Measurements from ENCODE around the gene NDUFB1. TPM values are rescaled to one million over a fixed set of nuclear protein-coding genes. Genes with fewer than 3 reads are reported as not detected.

Gene NDUFB1
- 89.4 and 277 TPM in 2 replicates for polyA plus RNA-seq (2014; cell fraction: cytosol; rRNA removed)
- polyA plus RNA-seq (2014; cell fraction: nucleus; rRNA removed): 141 and 182 TPM in 2 replicates

DNA sequence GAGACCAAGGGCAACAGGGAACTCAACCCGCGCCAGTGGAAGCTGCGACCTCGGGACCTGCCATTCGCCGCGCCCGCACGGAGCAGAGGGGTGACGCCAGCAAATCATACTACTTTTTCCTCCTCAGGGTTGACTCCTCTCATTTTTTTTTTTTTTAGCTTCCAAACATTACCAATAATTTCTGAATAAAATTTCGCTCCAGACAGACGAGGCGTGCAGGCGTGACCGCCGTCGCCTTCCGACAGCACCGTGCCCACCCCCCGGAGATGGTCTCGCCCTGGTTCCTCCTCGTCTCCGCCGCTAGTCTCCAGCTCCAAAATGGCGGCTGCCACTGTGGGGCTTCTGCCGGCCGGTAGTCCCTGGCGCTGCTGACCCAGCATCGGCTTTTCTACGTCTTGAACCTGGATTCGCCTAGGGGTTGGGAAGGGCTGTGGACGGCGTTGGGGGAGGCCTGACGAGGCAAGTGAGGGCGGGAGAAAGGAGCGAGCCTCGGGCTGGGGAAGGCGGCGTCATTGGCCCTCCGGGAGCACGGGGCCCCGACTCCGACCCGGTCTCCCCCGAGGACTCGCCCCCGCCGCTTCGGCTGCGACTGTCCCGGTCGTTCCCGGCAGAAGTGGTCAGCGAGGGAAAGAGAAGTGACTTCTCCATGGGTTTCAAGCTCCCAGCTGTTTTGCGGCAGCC is at the start of gene NDUFB1, which contains the start of gene CPSF2:
Gene NDUFB1, minus strand, starts transcription at position 37 of the 681 bp plus-strand sequence. CDS start 4,069 bp downstream, outside the sequence.
Gene CPSF2, plus strand, starts transcription at position 300 of the 681 bp plus-strand sequence. CDS start 9,016 bp downstream, outside the sequence.
- peak; percentile 64 for DNase-seq (ENCODE audit: low spot score)

DNA sequence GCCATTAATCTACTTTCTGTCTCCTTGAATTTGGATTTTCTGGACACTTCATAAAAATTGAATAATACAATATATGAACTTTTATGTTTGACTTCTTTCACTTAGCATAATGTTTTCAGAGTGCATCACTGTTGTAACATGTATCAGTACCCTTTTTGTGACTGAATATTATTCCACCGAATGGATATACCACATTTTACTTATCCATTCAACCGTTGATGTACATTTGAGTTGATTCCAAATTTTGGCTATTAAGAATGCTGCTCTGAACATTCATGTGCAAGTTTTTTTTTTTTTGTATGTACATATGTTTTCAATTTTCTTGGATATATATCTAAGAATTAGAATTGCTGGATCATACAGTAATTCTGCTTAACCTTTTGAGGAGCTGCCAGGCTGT is 43.5 kb upstream of the NDUFB1 start:
- DNase-seq (ENCODE audit: low spot score): no peak

DNA sequence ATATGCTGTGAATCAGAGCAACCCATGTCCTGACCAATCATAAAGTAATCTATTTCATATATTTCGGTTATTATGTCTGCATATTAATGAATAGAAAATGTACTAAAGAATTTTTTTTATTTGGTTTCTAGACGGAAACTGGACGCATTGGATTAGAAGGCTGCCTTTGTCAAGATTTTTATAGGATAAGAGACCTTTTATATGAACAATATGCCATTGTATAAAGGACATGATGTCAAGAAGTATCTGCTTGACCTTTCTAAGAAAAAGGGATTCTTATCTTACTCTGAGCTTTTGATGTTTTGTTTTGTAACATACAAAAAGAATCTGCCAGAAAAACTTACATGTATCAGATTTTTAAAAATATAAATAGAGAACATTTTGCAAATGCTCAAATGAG is 40.0 kb upstream of the NDUFB1 start:
- no peak for DNase-seq (ENCODE audit: low spot score)

DNA sequence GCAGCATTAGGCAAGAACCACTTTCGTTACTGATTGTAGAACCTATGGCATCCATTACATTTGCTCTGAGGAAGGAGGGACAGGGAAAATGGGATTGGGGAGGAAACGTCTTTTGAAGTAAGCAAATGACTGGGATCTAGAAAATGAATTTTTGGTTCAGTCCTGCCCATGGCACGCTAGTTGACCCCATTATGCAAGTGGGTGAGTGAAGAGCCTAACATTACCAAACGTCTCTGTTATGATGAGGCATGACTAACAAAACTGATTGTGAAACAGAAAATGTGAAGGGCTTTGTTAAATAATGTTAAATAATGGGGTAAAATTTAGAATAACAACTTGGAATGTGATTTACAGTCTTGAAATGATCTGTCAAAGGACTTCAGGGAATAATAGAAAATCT is 39.1 kb upstream of the NDUFB1 start:
- DNase-seq (ENCODE audit: low spot score): no peak

DNA sequence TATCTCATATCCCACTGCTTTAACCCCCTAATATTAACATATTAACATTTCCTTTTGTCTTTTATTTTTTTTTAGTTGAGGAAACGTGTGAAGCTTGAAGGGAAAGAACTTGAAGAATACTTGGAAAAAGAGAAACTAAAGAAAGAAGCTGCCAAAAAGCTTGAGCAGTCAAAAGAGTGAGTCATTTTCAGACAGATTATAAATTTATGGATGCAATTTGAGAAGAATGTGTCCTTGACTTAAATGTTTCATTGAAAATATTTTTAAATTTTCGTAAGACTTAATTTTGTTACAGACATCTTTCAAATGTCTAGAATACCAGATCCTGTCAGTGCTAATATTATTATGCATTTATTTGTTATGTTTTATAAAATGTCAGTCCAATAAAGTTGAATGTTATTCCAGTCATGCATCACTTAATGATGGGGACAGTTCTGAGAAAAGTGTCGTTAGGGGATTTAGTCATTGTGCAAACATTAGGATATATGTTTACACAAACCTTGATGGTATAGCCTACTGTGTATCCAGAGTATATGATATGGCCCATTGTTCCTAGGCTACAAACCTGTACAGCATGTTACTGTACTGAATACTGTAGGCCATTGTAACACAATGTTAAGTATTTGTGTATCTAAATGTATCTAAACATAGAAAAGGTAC is 32.9 kb upstream of the NDUFB1 start:
- no peak for DNase-seq (ENCODE audit: low spot score)

DNA sequence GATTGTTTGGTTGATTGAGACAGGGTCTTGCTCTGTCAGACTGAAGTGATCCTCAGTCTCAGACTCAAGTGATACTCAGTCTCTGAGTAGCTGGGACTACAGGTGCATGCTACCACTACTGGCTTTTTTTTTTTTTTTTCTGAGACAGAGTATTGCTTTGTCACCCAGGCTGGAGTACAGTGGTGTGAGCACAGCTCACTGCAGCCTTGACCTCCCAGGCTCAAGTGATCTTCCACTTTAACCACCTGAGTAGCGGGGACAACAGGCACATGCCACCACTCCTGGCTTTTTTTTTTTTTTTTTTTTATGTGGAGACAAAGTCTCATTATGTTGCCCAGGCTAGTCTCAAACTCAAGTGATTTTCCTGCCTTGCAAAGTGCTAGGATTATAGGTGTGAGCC is 32.1 kb upstream of the NDUFB1 start:
- no peak for DNase-seq (ENCODE audit: low spot score)

DNA sequence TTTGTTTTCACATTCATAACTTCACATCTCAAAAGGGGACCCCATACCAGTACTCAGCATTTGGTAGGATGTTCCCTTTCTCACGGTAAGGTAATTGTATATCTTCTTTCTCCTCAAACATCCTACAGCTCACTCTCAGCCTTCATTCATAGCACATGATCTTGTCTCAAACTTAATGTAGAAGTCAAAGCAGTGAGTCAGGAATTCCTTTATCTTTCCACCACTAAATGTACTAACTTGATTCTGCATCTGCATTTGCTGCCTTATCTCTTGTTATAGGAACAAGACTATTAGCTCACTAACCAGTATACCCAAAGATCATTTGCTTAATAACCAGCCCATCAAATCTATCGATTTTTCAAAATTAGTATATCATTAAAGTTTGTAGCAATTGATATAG is 23.2 kb upstream of the NDUFB1 start:
- DNase-seq (ENCODE audit: low spot score): no peak

DNA sequence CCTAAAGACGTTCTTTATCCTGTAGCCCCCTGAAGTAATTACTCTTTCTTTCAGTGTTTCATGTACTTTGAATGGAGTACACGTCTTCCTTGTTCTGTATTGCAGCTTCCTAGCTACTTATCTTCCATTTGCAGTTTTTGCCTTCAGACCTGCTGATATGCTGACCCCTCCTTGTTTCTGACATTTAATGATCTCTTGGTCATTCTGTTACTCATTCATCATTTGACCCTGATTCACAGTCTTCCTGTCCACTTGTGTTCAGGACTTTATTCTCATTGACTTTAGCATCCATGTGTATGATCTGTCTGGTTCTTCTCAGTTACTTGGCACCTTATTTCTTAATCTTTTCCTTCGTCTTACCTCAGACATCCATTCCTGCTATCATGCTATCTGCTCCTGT is 22.5 kb upstream of the NDUFB1 start:
- DNase-seq (ENCODE audit: low spot score): no peak

DNA sequence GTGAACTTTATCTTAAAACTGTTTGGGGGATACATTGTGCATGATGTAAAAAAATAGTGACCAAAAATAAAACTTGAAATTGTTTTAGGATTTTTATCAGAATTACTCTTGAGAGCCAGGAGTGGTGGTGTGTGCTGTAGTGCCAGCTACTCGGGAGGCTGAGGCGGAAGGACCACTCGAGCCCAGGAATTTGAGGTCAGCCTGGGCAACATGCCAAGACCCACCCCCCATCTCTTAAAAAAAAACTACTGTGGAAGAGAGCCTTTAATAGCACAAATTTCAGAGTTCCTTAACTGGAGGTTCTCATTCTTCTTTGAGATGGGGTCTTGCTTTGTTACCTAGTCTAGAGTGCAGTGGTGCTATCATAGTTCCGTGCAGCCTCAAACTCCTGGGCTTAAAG is 21.8 kb upstream of the NDUFB1 start:
- no peak for DNase-seq (ENCODE audit: low spot score)

DNA sequence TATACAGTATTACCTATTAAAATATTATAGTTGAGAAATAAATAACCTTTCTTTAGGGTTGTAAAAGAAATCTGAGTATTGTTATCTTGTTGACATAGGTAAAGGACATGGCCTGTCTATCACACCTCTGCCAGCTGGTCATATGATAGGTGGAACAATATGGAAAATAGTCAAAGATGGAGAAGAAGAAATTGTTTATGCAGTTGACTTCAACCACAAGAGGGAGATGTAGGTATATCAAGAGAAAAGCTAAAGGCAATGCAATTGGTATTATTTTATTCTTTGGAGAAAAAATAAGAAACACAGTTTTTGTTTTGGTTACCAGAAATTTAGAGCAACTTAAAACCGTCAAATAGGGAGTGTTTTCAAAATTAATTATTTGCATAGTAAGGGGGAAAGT is 13.8 kb upstream of the NDUFB1 start:
- DNase-seq (ENCODE audit: low spot score): no peak

DNA sequence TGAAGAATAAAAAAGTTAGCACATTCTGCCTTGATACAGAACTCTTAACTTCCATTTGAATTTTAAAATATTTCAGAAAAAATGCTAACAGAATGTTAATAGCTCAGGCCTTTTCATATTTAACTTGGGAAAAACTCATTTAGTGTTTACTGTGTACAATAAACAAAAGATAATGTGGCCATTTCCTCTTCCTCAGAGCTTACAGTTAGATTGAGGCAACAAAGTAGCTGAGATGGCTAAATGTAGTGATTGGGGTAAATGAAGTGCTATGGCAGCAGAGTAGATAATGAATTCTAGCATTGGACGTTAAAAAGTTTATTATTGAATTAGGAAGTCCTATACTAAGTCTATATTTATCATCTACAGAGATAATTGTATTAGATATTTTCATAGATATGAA is 12.9 kb upstream of the NDUFB1 start:
- no peak for DNase-seq (ENCODE audit: low spot score)

DNA sequence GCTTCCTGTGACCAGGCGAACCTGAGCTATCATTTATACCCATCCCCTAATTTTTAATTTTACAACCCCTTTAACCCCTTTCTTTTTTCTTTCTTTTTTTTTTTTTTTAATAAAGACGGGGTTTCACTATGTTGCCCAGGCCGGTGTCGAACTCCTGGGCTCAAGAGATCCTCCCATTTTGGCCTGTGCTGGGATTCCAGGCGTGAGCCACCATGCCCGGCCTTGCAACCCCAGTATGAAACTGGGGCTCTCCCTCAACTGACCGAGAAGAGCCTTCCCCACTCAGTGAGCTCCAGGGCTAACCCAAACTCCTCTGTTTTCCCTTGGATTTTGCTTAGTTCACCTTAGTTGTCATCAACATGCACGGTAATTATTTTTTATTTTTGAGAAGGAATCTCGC is 1.3 kb upstream of the NDUFB1 start:
- DNase-seq (ENCODE audit: low spot score): no peak

DNA sequence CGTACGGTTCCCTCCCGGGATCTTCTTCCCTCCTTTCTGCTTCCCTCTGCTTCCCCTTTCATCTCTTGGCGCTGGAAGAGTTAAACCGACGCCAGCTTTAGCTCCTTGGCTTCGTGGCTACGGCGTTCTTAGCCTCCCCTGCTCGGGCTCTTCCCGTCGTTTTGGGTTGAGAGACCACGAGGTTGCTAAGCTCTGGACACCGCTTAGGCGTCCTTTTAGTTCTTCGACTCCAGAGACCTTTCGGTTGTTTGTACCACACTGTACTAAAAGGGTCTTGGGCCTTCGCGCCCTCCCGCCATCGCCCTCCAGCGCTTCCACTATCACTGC is 808 bp upstream of the NDUFB1 start:
- peak; percentile 16 for DNase-seq (ENCODE audit: low spot score)

DNA sequence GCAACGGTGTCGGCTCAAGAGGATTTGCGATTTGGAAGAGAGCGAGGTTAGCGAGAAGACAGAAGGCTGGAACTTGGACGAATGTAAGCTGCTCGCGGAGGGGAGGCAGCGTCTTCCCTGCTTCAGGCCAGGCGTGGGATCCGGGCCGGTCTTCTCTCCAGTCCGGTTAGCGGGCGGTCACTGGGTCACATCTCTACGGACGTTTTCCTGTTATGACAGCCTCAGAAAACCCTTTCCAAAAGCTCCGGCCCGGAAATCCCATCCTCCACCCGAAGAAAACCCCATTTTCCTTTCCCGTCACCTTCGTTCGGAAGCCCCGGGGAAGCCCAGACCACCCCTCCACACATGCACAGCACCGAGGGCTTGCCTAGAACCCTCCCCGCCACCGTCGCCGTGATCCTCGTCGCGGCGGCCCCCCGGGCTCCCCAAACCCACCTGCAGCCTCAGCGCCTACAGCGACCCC is 268 bp downstream of the NDUFB1 start:
- peak; percentile 3 for DNase-seq (ENCODE audit: low spot score)

DNA sequence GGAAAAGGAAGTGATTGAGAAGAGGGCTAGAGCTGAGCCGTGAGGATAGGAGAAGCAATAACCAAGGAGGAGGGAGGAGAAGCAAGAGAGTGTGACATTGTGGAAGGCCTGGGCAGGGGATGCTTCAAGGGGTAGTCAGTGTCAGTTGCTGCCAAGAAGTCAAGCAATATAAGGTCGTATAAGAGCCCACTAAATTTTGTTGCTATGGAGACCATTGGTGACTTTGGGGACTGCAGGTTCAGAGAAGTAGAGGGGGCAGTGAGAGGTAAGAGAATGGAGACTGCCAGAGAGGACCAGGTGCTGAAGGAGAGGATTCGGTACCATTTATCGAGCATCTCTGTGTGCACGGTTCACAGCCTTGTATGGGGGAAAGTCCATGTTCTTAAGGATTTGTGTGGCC is 12.0 kb downstream of the NDUFB1 start:
- DNase-seq (ENCODE audit: low spot score): no peak

DNA sequence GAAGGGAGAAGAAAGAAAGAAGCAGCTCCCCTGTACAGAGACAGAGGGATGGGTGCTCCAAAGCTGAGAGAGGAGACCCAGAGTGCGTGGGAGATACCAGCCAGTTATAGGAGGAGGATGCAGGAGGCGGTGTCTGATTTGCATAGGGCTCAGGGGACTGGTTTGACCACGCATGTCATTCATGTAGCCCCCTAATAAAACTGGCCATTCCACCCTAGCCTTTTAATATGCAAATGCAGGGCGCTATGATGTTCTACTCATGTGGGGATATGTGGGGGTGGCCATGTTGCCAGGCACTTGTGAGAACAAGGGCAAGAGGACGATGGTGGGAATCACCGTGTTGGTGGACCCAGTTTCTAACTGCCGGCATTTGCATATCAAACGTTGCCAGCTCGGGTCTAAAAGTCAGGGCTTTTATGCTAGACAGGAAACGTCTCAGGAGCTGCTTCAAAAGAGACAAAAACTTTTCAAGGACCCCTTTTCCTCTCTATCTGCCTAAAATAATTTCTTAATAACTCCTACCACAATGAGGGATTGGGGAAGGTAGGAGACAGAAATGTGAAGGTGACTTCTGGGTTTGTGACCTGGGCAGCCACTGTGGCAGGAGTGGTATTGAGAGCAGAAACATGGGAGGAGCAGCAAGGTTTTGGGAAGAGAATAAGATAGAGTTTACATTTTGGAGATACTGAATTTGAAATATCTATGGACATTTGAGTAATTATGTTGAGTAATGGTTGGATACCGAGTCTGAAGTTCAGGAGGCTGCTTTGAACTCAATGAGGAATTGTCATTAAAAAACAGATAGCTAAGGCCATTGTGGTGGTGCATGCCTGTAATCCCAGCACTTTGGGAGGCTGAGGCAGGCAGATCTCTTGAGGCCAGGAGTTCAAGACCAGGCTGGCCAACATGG is 12.9 kb downstream of the NDUFB1 start:
- no peak for DNase-seq (ENCODE audit: low spot score)

DNA sequence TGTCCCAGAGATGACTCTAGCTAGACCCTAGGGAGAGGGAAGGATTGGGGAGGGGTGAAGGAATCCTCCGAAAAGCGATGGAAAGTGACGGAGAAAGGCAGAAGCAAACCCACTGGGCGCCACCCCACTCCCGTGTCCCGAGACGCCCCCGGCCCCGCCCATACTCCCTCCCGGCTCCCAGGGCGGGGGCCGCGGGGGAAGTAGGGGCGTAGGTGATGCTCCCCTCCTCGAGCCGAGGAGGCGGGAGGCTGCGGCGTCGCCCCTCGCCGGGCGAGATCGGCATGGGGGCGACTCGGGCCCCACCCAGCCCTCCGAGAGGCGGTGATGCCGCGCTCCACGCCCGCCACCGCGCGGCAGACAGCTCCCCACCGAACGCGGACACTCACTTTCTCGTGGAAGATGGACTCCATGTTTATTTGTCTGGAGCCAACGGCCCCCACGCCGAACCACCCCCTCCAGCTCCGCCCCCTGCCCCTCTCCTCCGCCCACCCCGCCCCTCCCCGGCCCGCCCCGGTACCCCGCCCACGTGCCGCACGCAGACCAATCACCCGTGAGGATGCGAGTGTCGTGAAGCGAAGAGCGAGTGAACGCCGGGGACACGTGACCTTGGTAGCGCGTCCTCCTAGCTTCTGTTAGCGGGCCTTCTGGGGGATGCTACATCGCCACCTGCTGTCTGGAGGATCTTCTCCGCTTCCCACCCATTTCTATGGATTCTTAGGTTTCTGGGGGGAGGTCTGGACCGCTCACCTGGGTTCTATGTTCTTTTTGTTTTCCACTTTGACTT is 15.2 kb downstream of the NDUFB1 start, which contains the start of gene ATXN3:
Gene ATXN3, minus strand, starts transcription at position 440 of the 784 bp plus-strand sequence. Its CDS starts 30 bp downstream, at position 410.
- peak; percentile 94 for DNase-seq (ENCODE audit: low spot score)

DNA sequence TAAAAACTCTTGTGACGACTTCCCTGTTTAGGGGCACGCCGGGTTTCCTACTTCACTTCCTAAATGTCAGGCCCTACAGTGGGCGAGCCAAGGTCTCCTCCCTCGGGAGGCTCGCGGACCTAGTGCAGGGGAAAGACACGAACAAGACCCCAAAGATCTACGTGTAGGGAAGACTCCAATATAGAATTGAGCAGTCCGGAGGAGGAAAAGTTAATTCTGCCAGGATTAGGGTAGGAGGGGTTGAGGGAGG is 15.7 kb downstream of the NDUFB1 start:
- DNase-seq (ENCODE audit: low spot score): no peak

DNA sequence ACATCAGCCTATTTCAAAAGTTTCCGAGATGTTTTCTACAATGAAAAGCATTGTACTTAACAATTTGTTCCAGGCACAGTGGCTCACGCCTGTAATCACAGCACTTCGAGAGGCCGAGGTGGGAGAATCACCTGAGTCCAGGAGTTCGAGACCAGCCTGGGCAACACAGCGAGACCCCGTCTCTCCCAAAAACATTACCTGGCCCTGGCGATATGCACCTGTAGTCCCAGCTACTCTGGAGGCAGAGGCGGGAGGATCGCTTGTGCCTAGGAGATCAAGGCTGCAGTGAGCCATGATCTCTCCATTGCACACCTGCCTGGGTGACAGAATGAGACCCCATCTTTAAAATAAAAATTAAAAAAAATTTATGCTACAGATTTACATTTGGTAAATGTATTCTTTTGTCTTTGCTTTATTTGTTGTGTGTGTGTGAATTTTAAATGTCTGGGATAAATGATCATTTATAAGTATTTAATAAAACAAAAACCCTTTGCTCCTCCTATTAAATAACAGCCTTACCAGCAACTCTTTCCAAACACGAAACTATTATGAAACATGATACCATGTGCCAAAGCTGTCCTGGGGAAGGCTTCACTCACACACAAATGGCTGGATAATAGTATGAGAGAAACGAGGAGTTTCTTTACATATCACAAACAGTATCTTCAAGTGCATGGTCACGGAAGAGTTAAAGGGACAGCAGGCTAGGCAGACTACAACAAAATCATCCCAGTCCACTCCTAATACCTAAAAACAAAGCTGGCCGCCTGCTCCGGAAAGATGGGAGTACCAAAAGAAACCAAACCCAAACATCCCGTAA is 16.2 kb downstream of the NDUFB1 start:
- no peak for DNase-seq (ENCODE audit: low spot score)

DNA sequence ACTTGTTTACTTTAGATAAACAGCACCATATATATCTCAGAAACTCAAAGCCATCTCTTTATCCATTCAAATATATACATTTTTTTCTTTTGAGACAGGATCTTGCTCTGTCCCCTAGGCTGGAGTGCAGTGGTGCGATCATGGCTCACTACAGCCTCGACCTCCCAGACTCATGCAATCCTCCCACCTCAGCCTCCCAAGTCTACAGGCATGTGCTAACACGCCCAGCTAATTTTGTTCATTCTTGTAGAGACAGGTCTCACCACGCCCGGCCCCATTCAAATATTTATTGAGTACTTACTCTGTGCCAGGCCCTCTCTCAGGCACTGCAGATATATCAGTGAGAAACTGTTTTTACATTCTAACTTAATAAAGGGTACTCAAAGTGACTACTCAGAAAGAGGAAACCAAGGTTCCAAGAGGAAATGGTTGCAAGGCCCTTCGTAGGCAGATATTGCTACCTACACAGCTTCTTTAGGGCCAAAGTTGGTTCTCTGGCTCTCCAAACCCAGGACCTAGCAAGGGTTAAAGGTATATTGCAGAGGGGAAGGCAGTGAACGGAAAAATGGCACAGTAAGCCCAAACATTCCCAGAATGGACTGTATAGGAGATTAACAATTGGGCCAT is 18.0 kb downstream of the NDUFB1 start:
- DNase-seq (ENCODE audit: low spot score): no peak
